HG03469 (cell line): ENCODE measurements around the gene NOSIP.
"Not testable (repeated sequence)": the region's sequence is repeated elsewhere in the genome, so short reads cannot be mapped to it uniquely, and the experiment has no call there.

ENCODE experiments used
- ATAC-seq: cut with Tn5 transposase; IDR thresholded peaks from one replicate; pipeline ENCODE4 v1.9.1; 2021; ENCODE audit warnings: mild to moderate bottlenecking, moderate library complexity, moderate number of reproducible peaks; ENCODE audit not compliant: unreplicated experiment

NOSIP gene

GRCh38 chr19:49580264-49581006, at the start of gene NOSIP:
NOSIP (minus strand) TSS chr19:49580556; CDS start chr19:49560691, 19,865 bp downstream.
- ATAC-seq: peak; percentile 68

GRCh38 chr19:49629659-49630058, 49.3 kb upstream of the NOSIP start:
- ATAC-seq: no peak

GRCh38 chr19:49626226-49626625, 45.9 kb upstream of the NOSIP start:
- no peak for ATAC-seq

- no peak for ATAC-seq
These were observed 44.9 kb upstream of the NOSIP start for GRCh38 chr19:49624967-49625910.

DNA sequence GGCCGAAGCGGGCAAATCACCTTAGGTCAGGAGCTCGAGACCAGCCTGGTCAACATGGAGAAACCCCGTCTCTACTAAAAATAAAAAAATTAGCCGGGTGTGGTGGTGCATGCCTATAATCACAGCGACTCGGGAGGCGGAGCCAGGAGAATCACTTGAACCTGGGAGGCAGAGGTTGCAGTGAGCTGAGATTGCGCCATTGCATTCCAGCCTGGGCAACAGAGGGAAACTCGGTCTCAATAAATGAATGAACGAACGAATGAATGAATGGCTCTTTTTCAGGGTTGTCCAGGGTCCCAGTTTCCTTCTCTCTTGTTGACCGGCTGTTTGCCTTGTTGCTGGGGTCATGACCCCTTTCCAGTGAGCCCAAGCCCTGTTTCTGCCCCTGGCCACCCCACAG, 37.5 kb upstream of the NOSIP start:
- not testable (repeated sequence) for ATAC-seq

DNA sequence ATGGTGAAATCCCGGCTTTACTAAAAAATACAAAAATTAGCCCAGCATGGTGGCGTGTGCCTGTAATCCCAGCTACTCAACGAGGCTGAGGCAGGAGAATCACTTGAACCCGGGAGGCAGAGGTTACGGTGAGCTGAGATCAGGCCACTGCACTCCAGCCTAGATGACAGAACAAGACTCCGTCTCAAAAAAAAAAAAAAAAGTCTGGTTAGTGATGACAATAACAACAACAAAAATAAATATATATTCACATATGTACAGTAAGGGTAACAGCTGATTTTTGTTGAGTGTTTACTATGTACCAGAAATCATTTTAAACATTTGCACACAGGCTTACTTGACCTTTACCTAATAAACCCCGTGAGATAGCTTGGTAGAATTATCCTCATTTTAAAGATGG, 36.6 kb upstream of the NOSIP start:
- no peak for ATAC-seq

DNA sequence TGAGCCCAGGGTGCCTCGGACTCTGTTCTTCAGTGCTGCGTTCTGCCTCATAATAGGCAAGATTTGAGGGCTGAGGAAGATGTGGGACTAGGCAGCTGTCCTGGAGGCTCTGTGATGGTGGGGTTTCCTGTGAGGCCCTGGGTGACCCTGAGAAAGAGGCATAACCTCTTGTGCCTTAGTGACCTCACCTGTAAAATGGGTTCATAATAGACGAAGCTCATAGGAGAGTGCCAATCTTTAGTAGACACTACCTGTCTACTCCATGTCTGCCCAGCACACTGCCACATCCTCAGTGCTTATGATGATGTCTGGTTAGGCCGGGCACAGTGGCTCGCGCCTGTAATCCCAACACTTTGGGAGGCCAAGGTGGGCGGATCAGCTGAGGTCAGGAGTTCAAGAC, 36.2 kb upstream of the NOSIP start:
- ATAC-seq: no peak

DNA sequence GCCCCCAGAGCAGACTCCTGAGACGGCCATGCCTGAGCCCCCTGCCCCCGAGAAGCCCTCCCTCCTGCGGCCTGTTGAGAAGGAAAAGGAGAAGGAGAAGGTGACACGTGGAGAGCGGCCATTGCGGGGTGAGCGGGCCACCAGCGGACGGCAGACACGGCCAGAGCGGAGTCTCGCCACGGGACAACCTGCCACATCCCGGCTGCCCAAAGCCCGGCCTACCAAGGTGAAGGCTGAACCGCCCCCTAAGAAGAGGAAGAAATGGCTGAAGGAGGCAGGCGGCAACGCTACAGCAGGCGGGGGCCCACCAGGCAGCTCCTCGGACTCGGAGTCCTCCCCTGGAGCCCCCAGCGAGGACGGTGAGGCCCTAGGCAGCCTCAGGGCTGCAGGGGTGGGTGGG, 35.5 kb upstream of the NOSIP start:
- no peak for ATAC-seq

DNA sequence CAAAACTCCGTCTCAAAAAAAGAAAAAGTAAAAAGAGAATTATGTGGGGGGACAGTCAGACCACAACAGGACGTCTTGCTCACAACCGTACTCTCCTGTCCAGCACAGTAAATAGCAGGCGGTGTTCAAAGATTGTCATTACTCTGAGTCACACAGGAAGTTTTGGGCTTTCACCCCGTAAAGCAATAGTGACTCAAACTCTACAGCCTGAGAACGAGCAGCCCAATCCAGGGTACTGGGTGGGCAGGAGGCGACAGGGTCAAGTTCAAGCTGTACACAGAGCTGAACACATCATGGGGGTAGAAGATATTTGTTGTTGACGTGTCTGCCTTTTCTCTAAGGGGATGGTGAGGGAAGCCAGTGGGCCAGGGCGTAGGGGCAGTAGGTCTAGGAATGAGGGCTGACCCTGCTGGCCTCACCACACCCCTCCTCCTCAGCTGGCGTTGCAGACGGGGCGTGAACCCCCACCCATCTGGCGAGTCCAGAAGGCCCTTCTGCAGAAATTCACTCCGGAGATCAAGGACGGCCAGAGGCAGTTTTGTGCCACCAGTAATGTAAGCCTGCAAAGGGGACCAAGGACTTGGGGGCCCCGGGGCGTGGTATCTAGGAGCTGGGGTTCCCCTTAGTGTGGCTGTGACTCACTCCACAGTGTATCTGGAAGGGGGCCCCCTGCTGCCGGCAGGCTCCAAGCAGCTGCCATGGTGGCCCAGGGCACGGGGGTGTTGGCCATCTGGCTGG, 33.9 kb upstream of the NOSIP start:
- no peak for ATAC-seq

DNA sequence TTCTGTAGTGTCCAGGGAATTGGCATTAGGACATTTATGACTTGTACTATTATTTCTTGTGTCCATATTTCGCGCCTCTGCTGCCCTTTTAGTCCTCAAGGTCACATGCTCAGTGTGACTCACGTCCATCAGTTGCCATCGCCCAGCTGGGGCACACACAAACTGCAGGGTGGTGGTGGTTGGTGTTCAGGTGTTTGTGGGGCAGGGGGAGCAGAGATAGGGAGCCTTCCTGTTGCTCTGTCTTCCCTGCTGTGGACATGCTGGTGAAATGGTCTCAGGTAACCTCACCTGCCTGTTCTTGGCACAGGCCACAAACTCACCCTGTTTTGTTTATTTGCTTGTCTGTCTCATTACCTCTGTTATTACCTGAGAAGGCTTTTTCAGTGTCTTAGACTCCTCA, 33.0 kb upstream of the NOSIP start:
- no peak for ATAC-seq

DNA sequence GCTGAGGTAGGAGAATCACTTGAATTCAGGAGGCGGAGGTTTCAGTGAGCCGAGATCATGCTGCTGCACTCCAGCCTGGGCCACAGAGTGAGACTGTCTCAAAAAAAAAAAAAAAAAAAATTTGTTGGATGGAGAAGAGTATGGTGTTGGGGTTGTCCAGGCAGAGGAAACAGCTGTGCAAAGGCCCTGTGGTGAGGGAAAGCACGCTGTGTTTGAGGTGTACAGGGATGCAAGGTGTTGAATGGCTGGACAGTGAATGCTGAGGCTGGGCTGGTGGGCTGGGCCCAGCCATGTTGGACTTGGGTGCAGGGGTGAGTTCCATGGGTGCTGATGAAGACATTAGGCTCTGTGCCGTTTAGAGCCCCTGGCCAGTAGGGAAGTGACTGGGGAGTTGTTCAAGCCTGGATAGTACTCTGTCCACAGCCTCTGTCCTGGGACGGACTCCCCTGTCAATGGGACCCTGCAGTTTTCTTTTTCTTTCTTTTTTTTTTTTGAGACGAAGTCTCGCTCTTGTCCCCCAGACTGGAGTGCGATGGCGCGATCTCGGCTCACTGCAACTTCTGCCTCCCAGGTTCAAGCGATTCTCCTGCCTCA, 29.2 kb upstream of the NOSIP start:
- no peak for ATAC-seq

DNA sequence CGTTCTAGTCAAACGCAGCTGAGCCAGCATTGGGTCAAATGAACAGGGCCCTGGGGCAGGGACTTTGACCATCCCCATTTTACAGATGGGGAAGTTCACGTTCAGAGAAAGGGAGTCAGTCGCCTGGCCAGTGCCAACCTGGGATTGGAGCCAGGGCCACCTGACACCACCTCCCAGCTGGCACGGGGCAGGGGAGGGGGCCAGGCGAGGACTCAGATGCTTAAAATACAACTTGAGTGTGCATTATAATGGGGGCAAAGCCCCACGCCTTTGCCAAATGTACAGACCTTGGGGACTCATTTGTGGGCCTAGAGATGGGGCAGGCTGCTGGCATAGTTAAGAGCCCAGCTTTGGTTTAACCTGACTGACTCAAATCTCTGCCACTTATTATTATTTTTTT, 25.2 kb upstream of the NOSIP start:
- no peak for ATAC-seq

- ATAC-seq: no peak
These were observed 22.4 kb upstream of the NOSIP start for GRCh38 chr19:49602806-49603205.

GRCh38 chr19:49601482-49602038, 21.2 kb upstream of the NOSIP start:
- ATAC-seq: no peak

GRCh38 chr19:49599378-49600295, 19.3 kb upstream of the NOSIP start:
- ATAC-seq: no peak

DNA sequence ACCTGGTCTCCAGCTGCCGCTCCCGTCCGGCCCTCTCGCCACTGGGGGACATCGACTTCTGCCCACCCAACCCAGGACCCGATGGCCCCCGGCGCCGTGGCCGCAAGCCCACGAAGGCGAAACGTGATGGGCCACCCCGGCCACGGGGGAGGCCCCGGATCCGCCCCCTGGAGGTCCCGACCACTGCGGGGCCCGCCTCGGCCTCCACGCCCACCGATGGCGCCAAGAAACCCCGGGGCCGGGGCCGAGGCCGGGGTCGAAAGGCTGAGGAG, 17.3 kb upstream of the NOSIP start:
- no peak for ATAC-seq

DNA sequence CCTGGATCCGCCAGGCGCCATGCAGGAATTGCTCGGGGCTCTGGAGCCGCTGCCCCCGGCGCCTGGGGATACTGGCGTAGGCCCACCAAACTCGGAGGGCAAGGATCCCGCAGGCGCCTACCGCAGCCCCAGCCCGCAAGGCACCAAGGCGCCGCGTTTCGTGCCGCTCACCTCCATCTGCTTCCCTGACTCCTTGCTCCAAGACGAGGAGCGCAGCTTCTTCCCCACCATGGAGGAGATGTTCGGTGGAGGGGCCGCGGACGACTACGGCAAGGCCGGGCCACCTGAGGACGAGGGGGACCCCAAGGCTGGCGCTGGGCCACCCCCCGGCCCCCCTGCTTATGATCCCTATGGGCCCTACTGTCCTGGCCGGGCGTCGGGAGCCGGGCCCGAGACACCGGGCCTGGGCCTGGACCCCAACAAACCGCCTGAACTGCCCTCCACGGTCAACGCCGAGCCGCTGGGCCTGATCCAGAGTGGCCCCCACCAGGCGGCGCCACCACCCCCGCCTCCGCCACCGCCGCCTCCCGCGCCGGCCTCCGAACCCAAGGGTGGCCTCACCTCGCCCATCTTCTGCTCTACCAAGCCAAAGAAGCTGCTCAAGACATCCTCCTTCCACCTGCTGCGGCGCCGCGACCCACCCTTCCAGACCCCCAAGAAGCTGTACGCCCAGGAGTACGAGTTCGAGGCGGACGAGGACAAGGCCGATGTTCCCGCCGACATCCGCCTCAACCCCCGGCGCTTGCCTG, 16.8 kb upstream of the NOSIP start:
- no peak for ATAC-seq

DNA sequence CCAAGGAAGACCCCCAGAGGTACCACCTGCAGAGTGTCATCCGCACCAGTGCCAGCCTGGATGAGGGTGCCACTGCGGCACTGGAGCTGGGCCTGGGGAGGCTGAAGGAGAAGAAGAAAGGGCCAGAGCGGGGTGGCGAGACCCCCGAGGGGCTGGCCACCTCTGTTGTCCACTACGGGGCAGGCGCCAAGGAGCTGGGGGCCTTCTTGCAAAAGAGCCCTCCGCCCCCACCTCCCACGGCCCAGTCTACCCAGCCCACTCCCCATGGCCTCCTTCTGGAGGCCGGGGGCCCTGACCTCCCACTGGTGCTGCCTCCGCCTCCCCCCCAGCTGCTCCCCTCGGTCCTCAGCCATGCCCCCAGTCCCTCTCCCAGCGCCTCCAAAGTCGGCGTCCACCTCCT, 16.1 kb upstream of the NOSIP start:
- no peak for ATAC-seq

GRCh38 chr19:49595819-49596404, 15.6 kb upstream of the NOSIP start:
- ATAC-seq: no peak
